ENCODE measurements around the gene SF3A1. TPM values are rescaled to one million over a fixed set of nuclear protein-coding genes. Genes with fewer than 3 reads are reported as not detected.

Gene SF3A1
- total and polyA plus RNA-seq, 9 of the 15 experiments (the other 6 are each of a cell fraction or from before 2014, with no cell fraction given), result 6.7 to 228 (median 13.0) TPM

DNA sequence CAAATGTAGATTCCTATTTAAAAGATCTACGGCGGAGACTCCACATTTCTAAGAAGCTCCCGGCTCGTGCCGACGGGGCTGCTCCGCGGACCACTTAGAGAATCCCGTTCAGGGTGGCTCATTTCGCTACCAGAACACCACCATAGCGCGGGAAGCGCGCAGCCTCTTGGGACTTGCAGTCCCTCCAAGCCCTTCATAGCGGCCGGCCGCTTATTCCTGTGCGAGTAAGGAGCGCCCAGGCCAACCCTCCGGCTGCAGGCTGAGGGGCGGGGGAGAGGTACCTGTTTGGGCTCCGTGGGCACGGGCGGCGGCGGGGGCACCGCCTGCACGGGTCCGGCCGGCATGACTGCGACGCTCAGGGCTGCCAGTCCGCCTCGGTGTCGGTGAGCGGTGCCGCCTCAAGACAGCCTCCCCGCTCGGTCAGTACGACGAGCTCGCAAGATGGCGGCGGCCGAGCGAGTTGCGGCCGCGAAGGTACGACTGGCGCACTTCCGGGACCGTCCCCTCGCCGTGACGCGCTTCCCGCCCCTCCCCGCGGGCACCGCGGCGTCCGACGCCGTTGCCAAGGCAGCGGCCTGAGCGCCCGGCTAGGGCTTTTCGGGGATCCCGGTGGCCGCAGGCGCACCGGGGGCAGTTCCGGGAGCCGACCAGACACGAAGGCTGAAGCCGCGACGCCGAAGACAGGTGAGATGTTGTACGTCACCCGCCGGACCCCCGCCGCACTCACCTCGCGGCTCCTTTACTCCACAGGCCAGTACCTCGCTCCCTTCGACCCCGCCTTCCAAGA lies at the start of gene SF3A1, which contains the start of gene CCDC157 (continued):
- TF ChIP-seq, protein P1, sequence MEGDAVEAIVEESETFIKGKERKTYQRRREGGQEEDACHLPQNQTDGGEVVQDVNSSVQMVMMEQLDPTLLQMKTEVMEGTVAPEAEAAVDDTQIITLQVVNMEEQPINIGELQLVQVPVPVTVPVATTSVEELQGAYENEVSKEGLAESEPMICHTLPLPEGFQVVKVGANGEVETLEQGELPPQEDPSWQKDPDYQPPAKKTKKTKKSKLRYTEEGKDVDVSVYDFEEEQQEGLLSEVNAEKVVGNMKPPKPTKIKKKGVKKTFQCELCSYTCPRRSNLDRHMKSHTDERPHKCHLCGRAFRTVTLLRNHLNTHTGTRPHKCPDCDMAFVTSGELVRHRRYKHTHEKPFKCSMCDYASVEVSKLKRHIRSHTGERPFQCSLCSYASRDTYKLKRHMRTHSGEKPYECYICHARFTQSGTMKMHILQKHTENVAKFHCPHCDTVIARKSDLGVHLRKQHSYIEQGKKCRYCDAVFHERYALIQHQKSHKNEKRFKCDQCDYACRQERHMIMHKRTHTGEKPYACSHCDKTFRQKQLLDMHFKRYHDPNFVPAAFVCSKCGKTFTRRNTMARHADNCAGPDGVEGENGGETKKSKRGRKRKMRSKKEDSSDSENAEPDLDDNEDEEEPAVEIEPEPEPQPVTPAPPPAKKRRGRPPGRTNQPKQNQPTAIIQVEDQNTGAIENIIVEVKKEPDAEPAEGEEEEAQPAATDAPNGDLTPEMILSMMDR (IDR thresholded peaks at IDR 0.05 in 2 of 3, conservative IDR thresholded peaks at IDR 0.05 in 1 of 3; ENCODE audit: insufficient read depth in 2 of 3, low read depth in 1 of 3, low read length in 3 of 3), result no peak
- peak; percentile 87 for TF ChIP-seq RBBP5 (IDR thresholded peaks at IDR 0.05; ENCODE audit: borderline replicate concordance, insufficient read depth, low read length, poor library complexity, severe bottlenecking)
- no peak for TF ChIP-seq ESRRB (CRISPR knock-in tag; IDR thresholded peaks at IDR 0.05; ENCODE audit: borderline replicate concordance)
- TF ChIP-seq WHSC1 (IDR thresholded peaks at IDR 0.05; ENCODE audit: low read length), result no peak
- TF ChIP-seq, protein P2, sequence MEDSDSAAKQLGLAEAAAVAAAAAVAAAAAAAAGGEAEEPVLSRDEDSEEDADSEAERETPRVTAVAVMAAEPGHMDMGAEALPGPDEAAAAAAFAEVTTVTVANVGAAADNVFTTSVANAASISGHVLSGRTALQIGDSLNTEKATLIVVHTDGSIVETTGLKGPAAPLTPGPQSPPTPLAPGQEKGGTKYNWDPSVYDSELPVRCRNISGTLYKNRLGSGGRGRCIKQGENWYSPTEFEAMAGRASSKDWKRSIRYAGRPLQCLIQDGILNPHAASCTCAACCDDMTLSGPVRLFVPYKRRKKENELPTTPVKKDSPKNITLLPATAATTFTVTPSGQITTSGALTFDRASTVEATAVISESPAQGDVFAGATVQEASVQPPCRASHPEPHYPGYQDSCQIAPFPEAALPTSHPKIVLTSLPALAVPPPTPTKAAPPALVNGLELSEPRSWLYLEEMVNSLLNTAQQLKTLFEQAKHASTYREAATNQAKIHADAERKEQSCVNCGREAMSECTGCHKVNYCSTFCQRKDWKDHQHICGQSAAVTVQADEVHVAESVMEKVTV (CRISPR knock-in tag; IDR thresholded peaks at IDR 0.05), result no peak
- TF ChIP-seq ZNF316 (IDR thresholded peaks at IDR 0.05), result no peak
- TF ChIP-seq ZEB2 (IDR thresholded peaks at IDR 0.05), result no peak
- TF ChIP-seq ZNF436 (CRISPR knock-in tag; IDR thresholded peaks at IDR 0.05), result no peak
- no peak for TF ChIP-seq SAFB2 (IDR thresholded peaks at IDR 0.05; ENCODE audit: borderline replicate concordance, low read depth, low read length, severe bottlenecking)
- TF ChIP-seq, protein P3, sequence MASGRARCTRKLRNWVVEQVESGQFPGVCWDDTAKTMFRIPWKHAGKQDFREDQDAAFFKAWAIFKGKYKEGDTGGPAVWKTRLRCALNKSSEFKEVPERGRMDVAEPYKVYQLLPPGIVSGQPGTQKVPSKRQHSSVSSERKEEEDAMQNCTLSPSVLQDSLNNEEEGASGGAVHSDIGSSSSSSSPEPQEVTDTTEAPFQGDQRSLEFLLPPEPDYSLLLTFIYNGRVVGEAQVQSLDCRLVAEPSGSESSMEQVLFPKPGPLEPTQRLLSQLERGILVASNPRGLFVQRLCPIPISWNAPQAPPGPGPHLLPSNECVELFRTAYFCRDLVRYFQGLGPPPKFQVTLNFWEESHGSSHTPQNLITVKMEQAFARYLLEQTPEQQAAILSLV (tag; IDR thresholded peaks at IDR 0.05), result no peak
- no peak for TF ChIP-seq POLR3G (IDR thresholded peaks at IDR 0.05; ENCODE audit: extremely low read depth, insufficient read length, insufficient replicate concordance)
- no peak for TF ChIP-seq KLF6 (CRISPR knock-in tag; IDR thresholded peaks at IDR 0.05; ENCODE audit: borderline replicate concordance)
- no peak for TF ChIP-seq HNRNPUL1 (IDR thresholded peaks at IDR 0.05; ENCODE audit: low read length)
- TF ChIP-seq, protein P4, sequence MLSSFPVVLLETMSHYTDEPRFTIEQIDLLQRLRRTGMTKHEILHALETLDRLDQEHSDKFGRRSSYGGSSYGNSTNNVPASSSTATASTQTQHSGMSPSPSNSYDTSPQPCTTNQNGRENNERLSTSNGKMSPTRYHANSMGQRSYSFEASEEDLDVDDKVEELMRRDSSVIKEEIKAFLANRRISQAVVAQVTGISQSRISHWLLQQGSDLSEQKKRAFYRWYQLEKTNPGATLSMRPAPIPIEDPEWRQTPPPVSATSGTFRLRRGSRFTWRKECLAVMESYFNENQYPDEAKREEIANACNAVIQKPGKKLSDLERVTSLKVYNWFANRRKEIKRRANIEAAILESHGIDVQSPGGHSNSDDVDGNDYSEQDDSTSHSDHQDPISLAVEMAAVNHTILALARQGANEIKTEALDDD (IDR thresholded peaks at IDR 0.05), result no peak
- no peak for TF ChIP-seq YBX1 (IDR thresholded peaks at IDR 0.05)
- no peak for TF ChIP-seq RAD51 (IDR thresholded peaks at IDR 0.05; ENCODE audit: borderline replicate concordance, low read depth)
- TF ChIP-seq TEAD2 (tag; IDR thresholded peaks at IDR 0.05), result no peak

Data from K562 (cell line).